HAP-1 (cell line): Measurements from ENCODE around the gene MAP3K14.
"Not testable (repeated sequence)": the region's sequence is repeated elsewhere in the genome, so short reads cannot be mapped to it uniquely, and the experiment has no call there.

Source experiments
- DNase-seq, 2 experiments: peaks; one replicate each; pipeline ENCODE4 v3.0.0-alpha.2; 2016 to 2020; ENCODE audit warnings: low spot score in 2 of 2
- H3K27me3 ChIP-seq: fragments of 250-450 bp; sonication (Bioruptor Pico); 2 replicates; pipeline ENCODE4 v1.5.1; 2020; ENCODE audit warnings: low read depth, mild to moderate bottlenecking, moderate library complexity
- H3K36me3 ChIP-seq: fragments of 250-450 bp; sonication (Bioruptor Pico); replicated peaks from 2 replicates; pipeline ENCODE4 v1.5.1; 2020; ENCODE audit warnings: mild to moderate bottlenecking
- H3K4me1 ChIP-seq: fragments of 250-450 bp; sonication (Bioruptor Pico); 2 replicates; pipeline ENCODE4 v1.5.1; 2020; ENCODE audit warnings: mild to moderate bottlenecking
- H3K4me3 ChIP-seq: fragments of 250-450 bp; sonication (Bioruptor Pico); 2 replicates; pipeline ENCODE4 v1.5.1; 2020; ENCODE audit warnings: mild to moderate bottlenecking, moderate library complexity
- H3K9me3 ChIP-seq: fragments of 250-450 bp; sonication (Bioruptor Pico); 2 replicates; pipeline ENCODE4 v1.5.1; 2020; ENCODE audit warnings: mild to moderate bottlenecking, moderate library complexity
- in situ Hi-C: fragments of 300-500 bp; cut with MboI; formaldehyde crosslinking; loops from 3 replicates; pipeline ENCODE4 v1.14.3; 2020; ENCODE audit warnings: low sequenced_read_pairs, inconsistent platforms, mixed read lengths

The MAP3K14 gene

DNA sequence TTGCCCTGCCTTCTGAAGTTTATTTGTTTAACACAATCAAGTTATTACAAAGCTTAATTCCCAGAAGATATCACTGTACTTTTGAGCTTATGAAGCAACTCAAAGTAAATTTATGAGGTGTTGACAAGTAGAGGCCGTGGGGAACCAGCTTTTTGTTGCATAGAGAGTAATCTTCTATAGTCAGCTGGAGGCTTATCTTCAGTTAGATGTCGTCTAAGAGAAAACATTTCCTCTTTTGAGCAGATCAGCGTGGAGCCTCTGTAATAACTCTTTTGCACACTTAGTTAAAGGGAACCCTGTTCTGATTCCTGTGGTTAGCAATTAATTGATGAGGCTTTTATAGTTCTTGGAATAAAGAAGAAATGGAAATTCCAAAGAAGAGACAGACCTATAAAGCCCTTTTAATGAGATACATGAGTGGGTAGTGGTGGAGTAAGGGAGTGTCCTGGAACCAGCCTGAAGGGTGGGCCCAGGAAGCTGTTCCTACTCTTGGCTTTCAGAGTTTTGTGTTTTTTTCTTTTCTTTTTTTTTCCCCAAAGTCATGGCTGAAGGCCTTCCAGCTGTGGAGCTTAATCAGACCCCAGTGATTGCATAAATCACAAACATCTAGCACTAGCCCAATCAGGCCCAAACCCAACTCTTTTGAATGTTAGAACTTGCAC lies 28.9 kb upstream of the MAP3K14 start:
- Histone ChIP-seq H3K27me3 (peaks cover 52% of the 10 kb centered on the region), H3K9me3 (0 out of 2 replicates have a peak, but pooled peaks cover 2% of the 10 kb centered on the region), H3K36me3 (no peaks in the 10 kb centered on the region), H3K4me3 (no peak overlapping the region), H3K4me1 (peaks cover 6% of the 10 kb centered on the region)
- in situ Hi-C loops = no loop called here
- peak; percentile 69 to 89 for DNase-seq

DNA sequence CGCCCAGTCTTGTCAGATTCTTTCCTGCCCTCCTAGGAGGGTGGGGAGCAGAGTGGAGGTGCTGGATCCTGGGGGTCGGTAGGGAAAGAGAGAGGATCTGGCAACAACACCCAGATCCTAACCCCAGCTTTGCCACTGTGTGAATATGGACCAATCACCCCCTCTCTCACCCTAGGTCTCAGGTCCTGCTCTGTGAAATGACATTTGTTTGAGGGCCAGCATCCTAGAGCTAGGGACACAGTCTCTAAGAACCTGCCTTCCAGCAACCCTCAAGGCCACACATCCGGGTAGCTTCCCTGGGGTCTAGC lies 28.4 kb upstream of the MAP3K14 start:
- no peak for DNase-seq
- no peaks in the 10 kb centered on the region for H3K36me3 ChIP-seq
- H3K4me1 ChIP-seq = peaks cover 6% of the 10 kb centered on the region
- H3K4me3 ChIP-seq = no peak overlapping the region
- in situ Hi-C loops = no loop called here
- peaks cover 52% of the 10 kb centered on the region for H3K27me3 ChIP-seq
- H3K9me3 ChIP-seq = 0 out of 2 replicates have a peak, but pooled peaks cover 2% of the 10 kb centered on the region

DNA sequence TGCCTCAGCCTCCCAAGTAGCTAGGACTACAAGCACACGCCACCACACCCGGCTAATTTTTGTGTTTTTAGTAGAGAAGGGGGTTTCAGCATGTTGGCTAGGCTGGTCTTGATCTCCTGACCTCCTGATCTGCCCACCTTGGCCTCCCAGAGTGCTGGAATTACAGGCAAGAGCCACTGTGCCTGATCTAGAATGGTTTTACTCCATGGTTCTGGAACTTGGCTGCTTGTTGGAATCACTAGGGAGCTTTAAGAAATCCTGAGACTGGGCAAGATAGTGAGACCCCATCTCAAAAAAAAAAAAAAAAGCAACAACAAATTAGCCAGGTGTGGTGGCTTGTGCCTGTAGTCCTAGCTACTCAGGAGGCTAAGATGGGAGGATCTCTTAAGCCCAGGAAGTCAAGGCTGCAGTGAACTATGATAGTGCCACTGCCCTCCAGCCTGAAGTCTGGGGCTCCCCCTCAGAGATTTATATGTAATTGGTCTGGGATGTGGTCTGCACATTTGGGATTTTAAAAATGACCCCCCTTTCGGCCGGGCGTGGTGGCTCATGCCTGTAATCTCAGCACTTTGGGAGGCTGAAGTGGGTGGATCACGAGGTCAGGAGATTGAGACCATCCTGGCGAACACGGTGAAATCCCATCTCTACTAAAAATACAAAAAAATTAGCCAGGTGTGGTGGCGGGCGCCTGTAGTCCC lies 27.3 kb upstream of the MAP3K14 start:
- H3K36me3 ChIP-seq, in situ Hi-C loops, H3K4me1 ChIP-seq, DNase-seq, H3K9me3 ChIP-seq, H3K4me3 ChIP-seq: not testable (repeated sequence)
- H3K27me3 ChIP-seq = peaks cover 51% of the 10 kb centered on the region

DNA sequence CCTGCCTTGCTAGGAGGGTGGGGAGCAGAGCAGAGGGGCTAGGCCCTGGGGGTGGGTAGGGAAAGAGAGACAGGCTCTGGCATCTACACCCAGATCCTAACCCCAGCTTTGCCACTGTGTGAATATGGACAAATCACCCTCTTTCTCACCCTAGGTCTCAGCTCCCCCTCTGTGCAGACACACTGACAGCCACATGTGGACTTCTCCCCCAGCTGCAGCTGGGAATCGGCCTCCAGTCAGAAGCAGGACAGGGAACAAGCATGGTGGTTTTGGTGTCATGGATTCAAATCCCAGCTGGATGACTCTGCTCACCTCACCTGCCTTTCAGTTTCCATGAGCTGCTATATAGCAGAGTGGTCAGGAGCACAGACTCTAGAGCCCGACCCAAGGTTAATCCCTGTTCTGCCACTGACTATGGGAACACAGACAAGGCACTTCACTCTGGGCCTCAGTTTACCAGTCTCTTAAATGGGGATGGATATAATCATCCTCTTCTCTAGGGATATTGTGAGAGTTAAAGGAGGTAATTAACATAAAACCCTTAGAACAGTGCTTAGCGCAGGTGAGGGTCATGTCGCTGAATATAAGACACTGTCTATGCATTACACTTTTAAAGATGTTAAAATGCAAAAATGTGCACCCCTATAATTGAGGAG lies 26.2 kb upstream of the MAP3K14 start:
- H3K4me1 ChIP-seq = peaks cover 6% of the 10 kb centered on the region
- H3K36me3 ChIP-seq = no peaks in the 10 kb centered on the region
- no peak overlapping the region for H3K4me3 ChIP-seq
- no peaks in the 10 kb centered on the region for H3K9me3 ChIP-seq
- DNase-seq = no peak
- in situ Hi-C loops = no loop called here
- peaks cover 42% of the 10 kb centered on the region for H3K27me3 ChIP-seq

DNA sequence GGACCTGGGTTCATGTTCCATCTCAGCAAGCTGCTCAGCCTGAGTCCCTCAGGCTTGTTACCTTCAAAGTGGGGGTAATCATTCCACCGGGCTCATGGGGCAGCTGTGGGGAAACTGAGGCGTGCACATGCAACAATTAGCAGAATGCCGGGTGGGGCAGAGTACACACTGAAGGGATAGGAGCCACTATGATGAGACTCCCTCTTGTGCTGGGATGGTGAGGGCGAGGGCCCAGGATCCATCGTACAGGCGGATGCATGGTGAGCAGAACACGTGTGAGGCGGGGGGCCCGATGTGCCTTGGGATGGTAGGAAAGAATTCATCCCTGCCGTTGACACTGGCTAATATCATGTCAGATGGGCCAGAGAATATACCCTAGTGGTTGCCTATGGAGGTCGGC lies 25.5 kb upstream of the MAP3K14 start:
- in situ Hi-C loops = no loop called here
- no peak overlapping the region for H3K4me3 ChIP-seq
- H3K4me1 ChIP-seq = peaks cover 6% of the 10 kb centered on the region
- H3K9me3 ChIP-seq = no peaks in the 10 kb centered on the region
- peaks cover 37% of the 10 kb centered on the region for H3K27me3 ChIP-seq
- DNase-seq = no peak
- no peaks in the 10 kb centered on the region for H3K36me3 ChIP-seq

DNA sequence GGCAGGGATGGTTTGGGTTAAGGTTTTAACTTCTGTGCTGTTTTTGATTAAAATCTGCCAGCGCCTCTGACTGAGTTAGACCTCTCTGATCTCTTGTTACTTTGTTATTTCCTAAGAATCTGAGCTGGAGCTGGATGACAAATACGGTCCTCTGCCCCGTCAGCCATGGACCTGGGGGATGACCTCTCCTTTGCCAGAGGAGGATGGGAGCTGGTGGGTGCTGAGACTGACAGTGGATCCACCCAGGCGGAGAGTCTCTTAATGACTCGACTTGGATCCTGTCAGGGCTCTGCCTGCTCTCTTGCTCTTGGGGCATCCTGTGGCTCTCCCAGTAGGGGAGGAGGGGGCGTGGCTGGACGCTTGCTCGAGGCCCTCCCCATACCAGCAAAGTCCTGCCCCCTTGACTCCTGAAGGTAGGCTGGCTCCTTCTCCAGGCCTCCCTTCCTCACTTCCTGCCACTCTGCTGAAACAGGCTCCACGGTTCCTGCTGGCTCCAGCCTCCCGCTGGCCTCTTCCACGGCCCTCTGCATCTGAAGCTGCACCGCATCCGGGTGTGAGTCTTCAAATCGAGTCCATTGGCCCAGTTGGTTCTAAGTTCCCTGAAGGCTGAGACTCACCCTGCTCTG lies 24.8 kb upstream of the MAP3K14 start:
- peak in 1 of 2 experiments; percentile 54 for DNase-seq
- in situ Hi-C loops = no loop called here
- Histone ChIP-seq H3K36me3 (no peaks in the 10 kb centered on the region), H3K4me1 (peaks cover 6% of the 10 kb centered on the region), H3K4me3 (no peak overlapping the region), H3K9me3 (no peaks in the 10 kb centered on the region), H3K27me3 (peaks cover 33% of the 10 kb centered on the region)

DNA sequence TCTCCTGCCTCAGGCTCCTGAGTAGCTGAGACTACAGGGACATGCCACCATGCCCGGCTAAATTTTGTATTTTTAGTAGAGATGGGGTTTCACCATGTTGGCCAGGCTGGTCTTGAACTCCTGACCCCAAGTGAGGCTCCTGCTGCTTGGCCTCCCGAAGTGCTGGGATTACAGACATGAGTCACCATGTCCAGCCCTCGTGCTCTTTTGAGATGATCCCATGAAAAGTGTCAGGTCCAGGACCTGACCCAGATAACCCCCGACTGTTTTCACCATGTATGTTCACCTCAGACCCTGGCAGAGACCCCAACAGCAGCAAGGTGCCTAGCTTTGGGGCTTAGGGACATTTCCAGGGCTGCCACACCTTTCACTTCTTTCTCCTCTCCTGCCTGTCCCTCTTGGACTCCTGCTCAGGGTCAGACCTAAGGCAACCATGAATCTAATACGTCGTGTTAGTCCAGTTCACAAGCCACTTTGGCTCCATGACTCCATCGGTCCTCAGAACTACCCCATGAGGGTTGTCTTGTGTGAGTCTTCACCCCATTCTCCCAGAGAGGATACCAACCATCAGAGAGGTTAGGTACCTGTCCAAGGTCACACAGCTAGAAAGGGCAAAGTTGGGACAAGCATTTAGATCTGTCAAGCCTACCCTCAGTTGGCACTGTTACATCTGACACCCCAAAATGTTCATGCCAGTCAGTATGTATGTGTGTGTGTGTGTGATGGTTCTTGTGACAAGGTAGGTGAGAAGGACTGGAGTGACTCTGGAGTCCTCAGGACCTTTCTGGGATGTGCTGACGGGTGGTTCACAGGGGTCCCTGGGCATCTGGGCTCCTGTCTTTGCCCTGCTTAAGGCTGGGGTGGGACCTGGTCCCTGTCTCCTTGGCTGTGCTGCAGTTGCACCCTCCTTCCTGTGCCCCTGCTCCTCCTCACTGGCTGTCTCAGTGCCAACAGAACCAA lies 23.1 kb upstream of the MAP3K14 start:
- no peaks in the 10 kb centered on the region for H3K36me3 ChIP-seq
- DNase-seq = no peak
- in situ Hi-C loops = loop anchor here (5.0 kb wide), 1 partner anchor 53 kb away; no protein-coding TSS in a partner anchor
- no peaks in the 10 kb centered on the region for H3K9me3 ChIP-seq
- H3K4me1 ChIP-seq = no peaks in the 10 kb centered on the region
- H3K4me3 ChIP-seq = no peak overlapping the region
- H3K27me3 ChIP-seq = peaks cover 33% of the 10 kb centered on the region

DNA sequence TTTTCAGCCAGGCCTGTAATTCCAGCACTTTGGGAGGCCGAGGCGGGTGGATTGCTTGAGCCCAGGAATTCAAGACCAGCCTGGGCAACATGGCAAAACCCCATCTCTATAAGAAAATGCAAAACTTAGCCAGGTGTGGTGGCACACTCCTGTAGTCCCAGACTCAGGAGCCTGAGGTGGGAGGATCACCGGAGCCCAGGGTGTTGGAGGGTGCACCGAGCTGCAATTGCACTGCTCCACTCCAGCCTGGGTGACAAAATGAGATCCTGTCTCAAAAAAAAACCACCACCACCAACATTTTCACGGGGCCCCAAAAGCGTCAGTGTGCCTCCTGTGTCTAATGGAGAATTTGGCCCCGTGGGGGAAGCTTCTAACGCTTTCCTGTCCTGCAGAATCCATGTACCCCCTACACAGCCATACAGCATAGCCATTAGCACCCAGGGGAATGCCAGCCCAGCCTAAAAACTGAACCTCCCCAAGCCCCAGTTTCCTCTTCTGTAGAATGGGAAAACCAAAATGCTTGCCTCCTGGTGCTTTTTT lies 22.2 kb upstream of the MAP3K14 start:
- Histone ChIP-seq H3K9me3 (no peaks in the 10 kb centered on the region), H3K27me3 (peaks cover 33% of the 10 kb centered on the region), H3K36me3 (no peaks in the 10 kb centered on the region), H3K4me3 (no peak overlapping the region), H3K4me1 (no peaks in the 10 kb centered on the region)
- in situ Hi-C loops = loop anchor here (5.0 kb wide), 1 partner anchor 52 kb away; no protein-coding TSS in a partner anchor
- DNase-seq = no peak

DNA sequence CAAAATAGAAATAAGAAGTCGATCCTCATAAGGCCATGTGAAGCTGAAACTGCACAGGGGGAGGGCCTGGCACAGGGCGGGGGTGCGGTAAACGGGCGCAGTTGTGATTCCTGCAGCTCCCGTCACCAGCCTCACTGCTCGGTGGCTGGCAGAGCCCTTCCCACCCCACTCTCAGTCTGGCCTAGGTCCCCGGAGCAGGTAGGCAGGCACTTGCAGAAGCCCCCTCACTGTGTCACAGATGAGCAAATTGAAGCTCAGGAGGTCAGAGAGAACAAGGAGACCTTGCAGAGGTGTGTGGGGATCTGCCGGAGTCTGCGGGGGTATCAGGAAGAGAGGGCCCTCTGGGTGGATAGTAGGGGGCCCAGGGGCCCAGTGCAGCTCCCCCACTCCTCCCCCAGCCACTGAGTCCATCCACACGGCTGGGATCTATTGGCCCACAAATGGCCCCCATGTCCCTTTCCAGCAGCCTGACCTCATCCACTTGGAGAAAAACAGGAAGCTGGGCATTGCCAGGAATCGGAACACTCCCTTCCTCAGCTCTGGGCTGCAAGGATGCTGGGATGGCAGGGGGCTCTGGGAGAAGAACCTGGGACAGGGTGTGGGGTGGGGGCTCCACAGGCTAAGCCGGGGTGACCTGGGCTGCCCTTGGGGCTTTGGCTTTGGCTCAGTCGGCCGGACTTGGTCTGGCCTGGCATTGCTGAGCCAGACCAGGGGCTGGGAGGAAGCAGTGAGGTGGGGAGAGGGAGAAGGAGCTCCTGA lies 21.4 kb upstream of the MAP3K14 start:
- no peaks in the 10 kb centered on the region for H3K36me3 ChIP-seq
- H3K27me3 ChIP-seq = peaks cover 30% of the 10 kb centered on the region
- in situ Hi-C loops = loop anchor here (5.0 kb wide), 1 partner anchor 51 kb away; no protein-coding TSS in a partner anchor
- no peak for DNase-seq
- no peaks in the 10 kb centered on the region for H3K4me1 ChIP-seq
- no peaks in the 10 kb centered on the region for H3K9me3 ChIP-seq
- no peak overlapping the region for H3K4me3 ChIP-seq

DNA sequence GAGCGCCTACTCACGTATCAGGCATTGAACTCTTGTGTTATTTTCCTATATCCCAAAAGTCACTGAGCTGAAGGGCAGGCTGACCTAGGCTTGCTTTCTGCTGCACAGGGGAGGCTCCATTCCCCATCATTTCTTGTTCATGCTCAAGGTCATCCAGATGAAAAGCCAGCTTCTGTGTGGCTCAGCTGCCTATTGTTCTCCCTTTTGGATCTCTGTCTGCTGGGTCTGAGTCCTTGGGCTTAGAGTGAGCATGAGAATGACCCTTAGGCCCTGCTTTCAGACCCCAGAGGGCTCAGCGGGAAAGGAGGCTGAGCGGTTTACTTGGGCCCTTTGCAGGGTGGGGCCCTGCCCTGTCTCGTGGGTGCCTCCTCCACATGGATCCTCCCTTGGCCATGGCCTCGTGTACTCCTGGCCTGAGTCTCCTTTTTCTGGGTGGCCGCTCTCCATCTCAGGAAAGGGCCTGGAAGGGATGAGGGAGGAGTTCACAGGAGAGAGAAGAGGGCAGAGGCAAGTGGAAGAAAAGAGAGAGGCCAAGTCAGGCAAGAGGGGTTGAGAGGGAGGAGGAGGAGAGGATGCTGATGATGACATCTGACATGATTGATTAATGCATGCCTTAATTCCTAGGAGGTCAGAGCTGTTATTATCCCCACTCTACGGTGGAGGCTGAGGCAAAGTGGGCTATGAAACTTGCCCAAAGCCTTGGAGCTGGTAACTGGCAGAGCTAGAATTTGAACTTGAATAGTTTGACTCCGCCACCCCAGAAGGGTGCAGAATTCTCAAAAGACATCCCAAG lies 19.8 kb upstream of the MAP3K14 start:
- H3K9me3 ChIP-seq = no peaks in the 10 kb centered on the region
- in situ Hi-C loops = loop anchor here (5.0 kb wide), 1 partner anchor 49 kb away; no protein-coding TSS in a partner anchor
- H3K4me1 ChIP-seq = no peaks in the 10 kb centered on the region
- H3K36me3 ChIP-seq = no peaks in the 10 kb centered on the region
- no peak overlapping the region for H3K4me3 ChIP-seq
- H3K27me3 ChIP-seq = peaks cover 15% of the 10 kb centered on the region
- no peak for DNase-seq

DNA sequence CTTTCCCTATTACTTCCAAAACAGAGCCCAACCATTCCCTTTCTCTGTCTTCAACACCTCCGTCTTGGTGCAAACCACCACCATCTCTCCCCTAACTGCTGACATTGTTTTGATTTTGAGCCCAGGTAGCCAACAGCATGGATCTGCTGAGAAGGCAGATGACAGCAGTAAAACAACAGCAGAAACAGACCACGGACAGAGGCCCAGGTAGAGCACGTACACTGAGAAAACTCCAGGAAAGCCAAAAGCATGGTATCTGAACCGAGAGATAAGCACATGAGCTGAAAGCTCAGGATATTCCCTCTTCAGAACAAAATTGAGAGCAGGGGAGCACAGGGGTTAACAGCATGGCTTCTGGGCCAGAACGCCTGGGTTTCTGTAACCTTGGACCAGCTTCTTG lies 18.9 kb upstream of the MAP3K14 start:
- Histone ChIP-seq H3K27me3 (peaks cover 7% of the 10 kb centered on the region; the same call in 1 of the 2 replicates), H3K36me3 (no peaks in the 10 kb centered on the region), H3K4me1 (no peaks in the 10 kb centered on the region), H3K9me3 (no peaks in the 10 kb centered on the region), H3K4me3 (no peak overlapping the region)
- DNase-seq = no peak
- in situ Hi-C loops = loop anchor here (5.0 kb wide), 1 partner anchor 48 kb away; no protein-coding TSS in a partner anchor
